MM.1S (cell line): ENCODE data around the gene ADAMTS9.

Experiments
- DNase-seq: peaks from one replicate; pipeline ENCODE4 v3.0.0-alpha.2; 2015
- H2AFZ ChIP-seq: fragments of 300-600 bp; sonication (generic); 2 replicates; pipeline ENCODE4 v1.6.0; 2016; ENCODE audit warnings: antibody characterized with exemption, low read length
- H3F3A ChIP-seq: fragments of 300-600 bp; sonication (generic); 2 replicates; pipeline ENCODE4 v1.6.1; 2016; ENCODE audit warnings: mild to moderate bottlenecking, antibody characterized with exemption, low read length, moderate library complexity, mixed read lengths; ENCODE audit not compliant: insufficient read depth
- H3K27ac ChIP-seq: fragments of 300-600 bp; sonication (generic); 2 replicates; pipeline ENCODE4 v1.5.1; 2016; ENCODE audit warnings: mild to moderate bottlenecking, low read length
- H3K27me3 ChIP-seq: fragments of 300-600 bp; sonication (generic); replicated peaks from 2 replicates; pipeline ENCODE4 v1.6.0; 2016; ENCODE audit warnings: low read length; ENCODE audit not compliant: insufficient read depth
- H3K36me3 ChIP-seq: fragments of 300-600 bp; sonication (generic); replicated peaks from 2 replicates; pipeline ENCODE4 v1.6.1; 2016; ENCODE audit warnings: mild to moderate bottlenecking, low read length, mixed read lengths; ENCODE audit not compliant: insufficient read depth
- H3K4me1 ChIP-seq: fragments of 300-600 bp; sonication (generic); 2 replicates; pipeline ENCODE4 v1.6.1; 2016; ENCODE audit warnings: low read length, mixed read lengths
- H3K4me2 ChIP-seq: fragments of 300-600 bp; sonication (generic); 2 replicates; pipeline ENCODE4 v1.6.0; 2016; ENCODE audit warnings: low read depth, low read length
- H3K4me3 ChIP-seq: fragments of 300-600 bp; sonication (generic); 2 replicates; pipeline ENCODE4 v1.5.1; 2016; ENCODE audit warnings: low read length, mixed read lengths
- H3K79me2 ChIP-seq: fragments of 300-600 bp; sonication (generic); 2 replicates; pipeline ENCODE4 v1.6.1; 2016; ENCODE audit warnings: mixed run types, low read length, mixed read lengths
- H3K9ac ChIP-seq: fragments of 300-600 bp; sonication (generic); 2 replicates; pipeline ENCODE4 v1.6.1; 2016; ENCODE audit warnings: low read length, mixed read lengths
- H3K9me2 ChIP-seq: fragments of 300-600 bp; sonication (generic); replicated peaks from 2 replicates; pipeline ENCODE4 v1.6.1; 2016; ENCODE audit warnings: mild to moderate bottlenecking, low read length, mixed read lengths; ENCODE audit not compliant: insufficient read depth
- H3K9me3 ChIP-seq: fragments of 300-600 bp; sonication (generic); replicated peaks from 2 replicates; pipeline ENCODE4 v1.6.1; 2016; ENCODE audit warnings: mild to moderate bottlenecking, low read length, mixed read lengths; ENCODE audit not compliant: insufficient read depth
- H4K20me1 ChIP-seq: fragments of 300-600 bp; sonication (generic); 2 replicates; pipeline ENCODE4 v1.6.1; 2016; ENCODE audit warnings: mild to moderate bottlenecking, low read length, moderate library complexity, mixed read lengths; ENCODE audit not compliant: insufficient read depth
- EZH2 ChIP-seq: fragments of 300-600 bp; sonication (generic); optimal IDR thresholded peaks from 2 replicates; pipeline ENCODE3; 2017; ENCODE audit warnings: low read depth, mild to moderate bottlenecking, antibody characterized with exemption, low read length, mixed read lengths
- EZH2phosphoT487 ChIP-seq: fragments of 300-600 bp; sonication (generic); IDR thresholded peaks from 2 replicates; pipeline ENCODE4 v1.6.1; 2018; ENCODE audit warnings: antibody characterized with exemption, low read length
- TF ChIP-seq, protein P1 (sequence below): fragments of 300-600 bp; sonication (generic); IDR thresholded peaks from 2 replicates; pipeline ENCODE4 v1.5.1; 2016; ENCODE audit warnings: antibody characterized with exemption, low read length, mixed read lengths

Gene ADAMTS9

DNA sequence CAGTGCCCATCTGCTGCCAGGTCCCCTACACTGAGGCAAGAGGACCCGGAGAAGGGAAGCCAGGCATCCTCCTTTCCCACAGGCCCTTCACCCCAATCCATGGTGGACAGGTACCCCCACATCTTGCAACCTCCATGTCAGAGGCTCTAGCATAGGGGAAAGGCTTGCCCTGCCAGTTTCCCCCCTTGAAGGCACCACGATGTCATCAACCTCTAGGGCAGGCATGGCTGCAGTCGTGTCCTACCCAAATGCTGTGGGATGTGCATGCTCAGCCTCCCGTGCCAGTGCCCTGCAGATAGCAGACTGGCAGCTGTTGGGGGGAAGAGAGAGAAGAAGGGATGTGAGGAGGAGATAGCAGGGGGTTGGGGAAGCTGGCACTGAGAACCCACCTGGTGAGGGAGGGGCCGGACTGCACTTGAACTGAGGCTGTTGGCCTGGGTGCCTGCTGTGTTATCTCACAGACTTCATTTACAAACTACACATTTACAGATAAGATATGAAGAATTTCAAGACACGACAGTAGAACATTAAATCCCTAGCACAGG lies 197.5 kb downstream of the ADAMTS9 start:
- Histone ChIP-seq H4K20me1 (no peaks in the 10 kb centered on the region), H2AFZ (no peak overlapping the region), H3K4me1 (peaks cover 10% of the 10 kb centered on the region), H3K9me3 (no peaks in the 10 kb centered on the region), H3K36me3 (no peaks in the 10 kb centered on the region), H3K4me2 (no peak overlapping the region), H3K79me2 (no peaks in the 10 kb centered on the region), H3F3A (peaks cover 5% of the 10 kb centered on the region; the same call in 1 of the 2 replicates), H3K27me3 (no peaks in the 10 kb centered on the region), H3K4me3 (no peak overlapping the region), H3K27ac (no peak overlapping the region), H3K9me2 (no peaks in the 10 kb centered on the region), H3K9ac (no peak overlapping the region)
- DNase-seq, result no peak
- TF ChIP-seq EZH2, result no peak
- TF ChIP-seq, protein P1, sequence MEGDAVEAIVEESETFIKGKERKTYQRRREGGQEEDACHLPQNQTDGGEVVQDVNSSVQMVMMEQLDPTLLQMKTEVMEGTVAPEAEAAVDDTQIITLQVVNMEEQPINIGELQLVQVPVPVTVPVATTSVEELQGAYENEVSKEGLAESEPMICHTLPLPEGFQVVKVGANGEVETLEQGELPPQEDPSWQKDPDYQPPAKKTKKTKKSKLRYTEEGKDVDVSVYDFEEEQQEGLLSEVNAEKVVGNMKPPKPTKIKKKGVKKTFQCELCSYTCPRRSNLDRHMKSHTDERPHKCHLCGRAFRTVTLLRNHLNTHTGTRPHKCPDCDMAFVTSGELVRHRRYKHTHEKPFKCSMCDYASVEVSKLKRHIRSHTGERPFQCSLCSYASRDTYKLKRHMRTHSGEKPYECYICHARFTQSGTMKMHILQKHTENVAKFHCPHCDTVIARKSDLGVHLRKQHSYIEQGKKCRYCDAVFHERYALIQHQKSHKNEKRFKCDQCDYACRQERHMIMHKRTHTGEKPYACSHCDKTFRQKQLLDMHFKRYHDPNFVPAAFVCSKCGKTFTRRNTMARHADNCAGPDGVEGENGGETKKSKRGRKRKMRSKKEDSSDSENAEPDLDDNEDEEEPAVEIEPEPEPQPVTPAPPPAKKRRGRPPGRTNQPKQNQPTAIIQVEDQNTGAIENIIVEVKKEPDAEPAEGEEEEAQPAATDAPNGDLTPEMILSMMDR, result no peak
- TF ChIP-seq EZH2phosphoT487, result no peak

- Histone ChIP-seq H4K20me1 (no peaks in the 10 kb centered on the region), H3K79me2 (no peaks in the 10 kb centered on the region), H3K27me3 (no peaks in the 10 kb centered on the region), H3K9ac (no peak overlapping the region), H3K4me2 (no peak overlapping the region), H3K9me2 (no peaks in the 10 kb centered on the region), H3K36me3 (no peaks in the 10 kb centered on the region), H2AFZ (no peak overlapping the region), H3F3A (no peaks in the 10 kb centered on the region), H3K4me3 (no peak overlapping the region), H3K4me1 (peaks cover 3% of the 10 kb centered on the region), H3K27ac (no peak overlapping the region), H3K9me3 (no peaks in the 10 kb centered on the region)
- no peak for DNase-seq
- no peak for TF ChIP-seq EZH2phosphoT487
- TF ChIP-seq, protein P1, result no peak
- TF ChIP-seq EZH2, result no peak
Measured at GRCh38 chr3:64489361-64490044, 198.3 kb downstream of the ADAMTS9 start.

DNA sequence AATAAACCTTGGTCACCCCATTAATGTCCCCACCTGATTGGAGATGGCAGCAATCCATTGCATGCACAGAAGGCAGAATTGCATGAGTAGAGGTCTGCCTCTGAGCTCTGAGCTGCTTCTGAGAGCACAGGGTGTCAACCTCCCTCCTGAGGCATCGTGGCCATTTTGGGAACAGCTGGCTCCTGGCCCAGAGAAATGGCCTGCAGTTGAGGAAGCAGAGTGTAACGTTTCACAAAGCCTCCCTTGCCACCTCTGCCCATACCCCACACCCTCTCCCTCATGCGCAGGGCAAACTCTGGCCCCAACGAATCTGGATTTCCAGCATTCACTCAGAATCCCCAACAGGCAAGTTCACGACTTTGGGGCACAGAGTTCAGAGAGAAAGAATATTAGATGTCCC lies 198.9 kb downstream of the ADAMTS9 start:
- H3K9me3 ChIP-seq, result no peaks in the 10 kb centered on the region
- H3K4me2 ChIP-seq, result no peak overlapping the region
- no peaks in the 10 kb centered on the region for H4K20me1 ChIP-seq
- TF ChIP-seq, protein P1, result no peak
- no peak for TF ChIP-seq EZH2
- TF ChIP-seq EZH2phosphoT487, result no peak
- H3K4me3 ChIP-seq, result no peak overlapping the region
- no peaks in the 10 kb centered on the region for H3K79me2 ChIP-seq
- H2AFZ ChIP-seq, result no peak overlapping the region
- DNase-seq, result no peak
- no peaks in the 10 kb centered on the region for H3K36me3 ChIP-seq
- no peaks in the 10 kb centered on the region for H3F3A ChIP-seq
- no peak overlapping the region for H3K27ac ChIP-seq
- H3K9me2 ChIP-seq, result no peaks in the 10 kb centered on the region
- no peaks in the 10 kb centered on the region for H3K27me3 ChIP-seq
- no peak overlapping the region for H3K9ac ChIP-seq
- 0 out of 2 replicates have a peak, but pooled peaks cover 2% of the 10 kb centered on the region for H3K4me1 ChIP-seq
